ENCODE data around the gene LYL1. TPM values are rescaled to one million over a fixed set of nuclear protein-coding genes. Genes with fewer than 3 reads are reported as not detected.

Gene LYL1
- 0.09 and 0.63 TPM in 2 replicates for total RNA-seq

DNA sequence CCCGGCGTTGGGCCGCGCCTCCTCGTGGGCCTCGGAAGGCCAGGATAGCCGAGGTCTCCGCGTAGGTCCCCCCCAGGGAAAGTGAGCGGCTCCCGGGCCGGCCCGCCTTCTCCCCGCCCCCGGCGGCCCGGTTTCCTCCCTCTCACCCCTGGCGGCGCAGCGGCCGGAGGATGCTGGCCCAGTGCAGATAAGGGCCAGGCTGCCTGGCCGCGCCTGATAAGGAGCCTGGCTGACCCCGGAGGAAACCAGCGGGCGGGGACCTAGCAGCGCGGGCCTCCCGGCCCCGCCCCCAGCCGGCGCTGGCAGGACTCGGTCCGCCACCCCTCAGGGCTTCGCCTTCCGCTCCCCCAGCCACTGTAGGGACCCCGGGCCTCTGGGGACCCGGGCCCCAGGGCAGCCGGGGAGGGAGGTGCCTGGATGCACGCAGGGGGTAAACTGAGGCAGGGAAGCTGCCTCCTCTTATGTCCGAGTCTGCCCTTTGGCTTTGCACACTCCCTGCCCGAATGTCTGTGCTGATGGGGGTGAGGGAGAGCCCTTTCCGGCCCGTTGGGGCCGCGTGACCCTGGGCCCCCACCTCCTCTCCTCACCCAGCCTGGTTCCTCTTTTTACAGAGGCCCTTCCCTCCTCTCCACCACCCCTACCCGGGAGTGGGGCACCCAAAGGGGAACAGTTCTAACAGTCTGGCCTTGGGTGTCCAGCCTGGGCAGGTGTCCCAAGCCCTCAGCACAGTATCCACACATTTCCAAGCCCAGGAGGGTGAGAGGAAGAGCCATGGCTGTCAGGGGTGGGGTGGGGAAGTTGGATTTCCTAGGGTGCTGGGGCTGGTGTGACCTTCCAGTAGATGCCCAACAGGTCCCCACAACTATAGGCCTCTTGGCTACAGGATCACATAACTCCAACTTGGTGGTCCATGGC is at the start of gene LYL1:
LYL1 (minus strand) TSS at position 193 of the 915 bp plus-strand sequence. CDS start 1,687 bp downstream, outside the sequence.

GRCh38 chr19:13150187-13150930 is 47.7 kb upstream of the LYL1 start, which contains the start of the genes IER2 and STX10:
TSS of gene IER2 (plus strand) at chr19:13150411. CDS start at chr19:13153187, 2,776 bp downstream.
TSS of gene STX10 (minus strand) at chr19:13150375. CDS start at chr19:13150173, 202 bp downstream.

GRCh38 chr19:13117772-13118423 is 15.2 kb upstream of the LYL1 start, which contains the start of gene NACC1:
TSS of gene NACC1 (plus strand) at chr19:13118264. CDS start at chr19:13135208, 16,944 bp downstream.

GRCh38 chr19:13116282-13117175 is 13.9 kb upstream of the LYL1 start, which contains the start of gene TRMT1:
TSS of gene TRMT1 (minus strand) at chr19:13116740. CDS start at chr19:13116399, 341 bp downstream.

Other genes starting within 250 kb of the LYL1 start
- 29.3 and 32.3 TPM in 2 replicates for gene DNASE2, start 221.4 kb downstream of the LYL1 start, total RNA-seq
- not detected in 2 replicates for gene KLF1, start 215.7 kb downstream of the LYL1 start, total RNA-seq
- 20.6 and 38.9 TPM in 2 replicates for gene GCDH, start 211.7 kb downstream of the LYL1 start, total RNA-seq
- 0.14 and 2.2 TPM in 2 replicates for gene SYCE2, start 183.6 kb downstream of the LYL1 start, total RNA-seq
- gene FARSA, start 169.1 kb downstream of the LYL1 start, total RNA-seq = 96.3 and 108 TPM in 2 replicates
- gene CALR, start 164.2 kb downstream of the LYL1 start, total RNA-seq = 926 and 958 TPM in 2 replicates
- 103 and 117 TPM in 2 replicates for gene RAD23A, start 157.0 kb downstream of the LYL1 start, total RNA-seq
- gene GADD45GIP1, start 145.6 kb downstream of the LYL1 start, total RNA-seq = 88.6 and 107 TPM in 2 replicates
- 0.07 TPM in 1 of 2 replicates, not detected in the other for gene DAND5, start 133.3 kb downstream of the LYL1 start, total RNA-seq
- 13.4 and 19.7 TPM in 2 replicates for gene NFIX, start 107.4 kb downstream of the LYL1 start, total RNA-seq
- gene TRMT1, start 13.9 kb upstream of the LYL1 start, total RNA-seq = 34.3 and 35.7 TPM in 2 replicates
- gene NACC1, start 15.4 kb upstream of the LYL1 start, total RNA-seq = 55.1 and 80.2 TPM in 2 replicates
- 86.1 and 87.0 TPM in 2 replicates for gene STX10, start 47.5 kb upstream of the LYL1 start, total RNA-seq
- 116 and 134 TPM in 2 replicates for gene IER2, start 47.6 kb upstream of the LYL1 start, total RNA-seq

Data from airway epithelial cell (primary cell).